Prostate gland (tissue), 2 donors: Measurements from ENCODE around the gene MRNIP.

Source experiments
- POLR2A ChIP-seq: fragments of 450-650 bp; IDR thresholded peaks from one replicate; pipeline ENCODE4 v1.6.1; 2016; ENCODE audit warnings: antibody characterized with exemption, mild to moderate bottlenecking
- POLR2AphosphoS5 ChIP-seq: sonication (generic); formaldehyde crosslinking; IDR thresholded peaks from one replicate; pipeline ENCODE4 v1.6.1; 2017; ENCODE audit warnings: antibody characterized with exemption
- TF ChIP-seq, protein P1 (sequence below), 4 experiments: fragments of 200-600 bp in 2 of 4; fragments of 450-650 bp in 2 of 4; sonication (generic) in 2 of 4; IDR thresholded peaks; 1 replicate in 3 of 4; 2 replicates in 1 of 4; pipeline ENCODE4 v1.5.1; 2016 to 2019; ENCODE audit warnings: antibody characterized with exemption in 4 of 4, mild to moderate bottlenecking in 2 of 4, moderate library complexity in 2 of 4

DNA sequence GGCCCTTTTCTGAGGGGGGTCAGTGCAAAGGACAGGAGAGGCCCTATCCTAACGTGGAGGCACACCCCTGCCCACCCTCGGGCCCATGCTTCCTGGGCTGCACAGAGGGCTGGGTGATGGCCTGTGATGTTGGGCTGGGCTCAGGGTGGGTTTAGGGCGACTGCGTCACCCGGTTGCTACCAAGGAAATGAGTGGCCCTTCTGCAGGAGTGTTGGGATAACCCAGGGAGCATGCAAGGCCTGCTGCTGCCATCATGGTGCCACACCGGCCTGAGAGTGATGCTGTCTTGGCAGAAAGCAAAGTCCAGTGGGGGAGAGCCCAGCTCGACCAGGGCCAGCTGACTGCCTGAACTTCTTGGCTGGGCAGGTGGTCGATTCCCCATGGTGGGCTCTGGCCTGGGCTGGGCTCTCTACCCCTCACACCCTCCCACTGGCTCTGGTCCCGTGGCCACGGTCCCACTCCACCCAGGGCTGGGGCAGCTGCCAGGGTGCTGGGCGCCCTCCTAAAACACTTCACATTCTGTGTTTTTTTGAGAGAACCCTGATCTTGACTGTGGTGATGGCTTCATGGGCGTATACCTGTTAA, 21.5 kb upstream of the MRNIP start:
- TF ChIP-seq, protein P1, sequence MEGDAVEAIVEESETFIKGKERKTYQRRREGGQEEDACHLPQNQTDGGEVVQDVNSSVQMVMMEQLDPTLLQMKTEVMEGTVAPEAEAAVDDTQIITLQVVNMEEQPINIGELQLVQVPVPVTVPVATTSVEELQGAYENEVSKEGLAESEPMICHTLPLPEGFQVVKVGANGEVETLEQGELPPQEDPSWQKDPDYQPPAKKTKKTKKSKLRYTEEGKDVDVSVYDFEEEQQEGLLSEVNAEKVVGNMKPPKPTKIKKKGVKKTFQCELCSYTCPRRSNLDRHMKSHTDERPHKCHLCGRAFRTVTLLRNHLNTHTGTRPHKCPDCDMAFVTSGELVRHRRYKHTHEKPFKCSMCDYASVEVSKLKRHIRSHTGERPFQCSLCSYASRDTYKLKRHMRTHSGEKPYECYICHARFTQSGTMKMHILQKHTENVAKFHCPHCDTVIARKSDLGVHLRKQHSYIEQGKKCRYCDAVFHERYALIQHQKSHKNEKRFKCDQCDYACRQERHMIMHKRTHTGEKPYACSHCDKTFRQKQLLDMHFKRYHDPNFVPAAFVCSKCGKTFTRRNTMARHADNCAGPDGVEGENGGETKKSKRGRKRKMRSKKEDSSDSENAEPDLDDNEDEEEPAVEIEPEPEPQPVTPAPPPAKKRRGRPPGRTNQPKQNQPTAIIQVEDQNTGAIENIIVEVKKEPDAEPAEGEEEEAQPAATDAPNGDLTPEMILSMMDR (IDR thresholded peaks at IDR 0.05), result no peak
- TF ChIP-seq POLR2AphosphoS5, result no peak
- TF ChIP-seq POLR2A, result no peak
